Loucy (cell line): ENCODE results near the gene CSNK2A1.
A peak's percentile ranks its signal among the peaks of the same experiment; 100 is the strongest.
"Not testable (repeated sequence)": the region's sequence is repeated elsewhere in the genome, so short reads cannot be mapped to it uniquely, and the experiment has no call there.

Source experiments
- H2AFZ ChIP-seq: fragments of 200-600 bp; sonication (generic); 2 replicates; pipeline ENCODE4 v1.6.0; 2016; ENCODE audit warnings: antibody characterized with exemption, mild to moderate bottlenecking, low read length, moderate library complexity
- H3F3A ChIP-seq: fragments of 200-600 bp; 2 replicates; pipeline ENCODE4 v1.6.0; 2016; ENCODE audit warnings: antibody characterized with exemption, low read depth, mild to moderate bottlenecking
- H3K27me3 ChIP-seq: fragments of 200-600 bp; sonication (generic); 2 replicates; pipeline ENCODE4 v1.6.1; 2014; ENCODE audit warnings: low read length, mild to moderate bottlenecking; ENCODE audit not compliant: insufficient read depth, poor library complexity, severe bottlenecking
- H3K36me3 ChIP-seq: fragments of 200-600 bp; sonication (generic); 2 replicates; pipeline ENCODE4 v1.6.1; 2016; ENCODE audit warnings: low read length; ENCODE audit not compliant: insufficient read depth
- H3K4me1 ChIP-seq: fragments of 200-600 bp; sonication (generic); 2 replicates; pipeline ENCODE4 v1.5.1; 2014; ENCODE audit warnings: low read length, mild to moderate bottlenecking; ENCODE audit not compliant: insufficient read depth, poor library complexity, severe bottlenecking
- H3K4me2 ChIP-seq: fragments of 200-600 bp; sonication (generic); 2 replicates; pipeline ENCODE4 v1.6.0; 2014; ENCODE audit warnings: antibody characterized with exemption, low read length, low read depth, mild to moderate bottlenecking; ENCODE audit not compliant: poor library complexity, severe bottlenecking
- H3K4me3 ChIP-seq: fragments of 200-600 bp; sonication (generic); 2 replicates; pipeline ENCODE4 v1.5.1; 2014; ENCODE audit warnings: low read length, mild to moderate bottlenecking, mixed read lengths; ENCODE audit not compliant: poor library complexity, severe bottlenecking
- H3K79me2 ChIP-seq: fragments of 200-600 bp; sonication (generic); 2 replicates; pipeline ENCODE4 v1.6.1; 2014; ENCODE audit warnings: low read length; ENCODE audit not compliant: insufficient read depth
- H3K9ac ChIP-seq: fragments of 200-600 bp; sonication (generic); 2 replicates; pipeline ENCODE4 v1.6.0; 2014; ENCODE audit warnings: mild to moderate bottlenecking, low read depth, low read length, moderate library complexity; ENCODE audit not compliant: poor library complexity, severe bottlenecking
- H3K9me2 ChIP-seq: fragments of 200-600 bp; sonication (generic); replicated peaks from 2 replicates; pipeline ENCODE4 v1.6.1; 2016; ENCODE audit warnings: low read depth, low read length, mixed read lengths
- H3K9me3 ChIP-seq: fragments of 200-600 bp; sonication (generic); 2 replicates; pipeline ENCODE4 v1.6.1; 2014; ENCODE audit warnings: mild to moderate bottlenecking, antibody characterized with exemption, low read length, low read depth; ENCODE audit not compliant: insufficient read depth
- H4K20me1 ChIP-seq: fragments of 200-600 bp; sonication (generic); 2 replicates; pipeline ENCODE4 v1.6.0; 2014; ENCODE audit warnings: antibody characterized with exemption, low read length, mild to moderate bottlenecking; ENCODE audit not compliant: insufficient read depth, poor library complexity, severe bottlenecking
- EZH2phosphoT487 ChIP-seq: fragments of 200-600 bp; IDR thresholded peaks from 2 replicates; pipeline ENCODE4 v1.6.1; 2018; ENCODE audit warnings: antibody characterized with exemption, mild to moderate bottlenecking, moderate library complexity, borderline replicate concordance
- TF ChIP-seq, protein P1 (sequence below): fragments of 200-600 bp; sonication (generic); conservative IDR thresholded peaks from 2 replicates; pipeline ENCODE4 v1.5.1; 2014; ENCODE audit warnings: mild to moderate bottlenecking, antibody characterized with exemption, low read length

The CSNK2A1 gene

GRCh38 chr20:584161-584970, 40.8 kb upstream of the CSNK2A1 start:
- no peak overlapping the region for H3K4me3 ChIP-seq
- H3K36me3 ChIP-seq: no peaks in the 10 kb centered on the region
- H4K20me1 ChIP-seq: no peaks in the 10 kb centered on the region
- no peak overlapping the region for H3K4me2 ChIP-seq
- TF ChIP-seq, protein P1, sequence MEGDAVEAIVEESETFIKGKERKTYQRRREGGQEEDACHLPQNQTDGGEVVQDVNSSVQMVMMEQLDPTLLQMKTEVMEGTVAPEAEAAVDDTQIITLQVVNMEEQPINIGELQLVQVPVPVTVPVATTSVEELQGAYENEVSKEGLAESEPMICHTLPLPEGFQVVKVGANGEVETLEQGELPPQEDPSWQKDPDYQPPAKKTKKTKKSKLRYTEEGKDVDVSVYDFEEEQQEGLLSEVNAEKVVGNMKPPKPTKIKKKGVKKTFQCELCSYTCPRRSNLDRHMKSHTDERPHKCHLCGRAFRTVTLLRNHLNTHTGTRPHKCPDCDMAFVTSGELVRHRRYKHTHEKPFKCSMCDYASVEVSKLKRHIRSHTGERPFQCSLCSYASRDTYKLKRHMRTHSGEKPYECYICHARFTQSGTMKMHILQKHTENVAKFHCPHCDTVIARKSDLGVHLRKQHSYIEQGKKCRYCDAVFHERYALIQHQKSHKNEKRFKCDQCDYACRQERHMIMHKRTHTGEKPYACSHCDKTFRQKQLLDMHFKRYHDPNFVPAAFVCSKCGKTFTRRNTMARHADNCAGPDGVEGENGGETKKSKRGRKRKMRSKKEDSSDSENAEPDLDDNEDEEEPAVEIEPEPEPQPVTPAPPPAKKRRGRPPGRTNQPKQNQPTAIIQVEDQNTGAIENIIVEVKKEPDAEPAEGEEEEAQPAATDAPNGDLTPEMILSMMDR: no peak
- no peak for TF ChIP-seq EZH2phosphoT487
- H3K9ac ChIP-seq: no peak overlapping the region
- H3K9me2 ChIP-seq: no peaks in the 10 kb centered on the region
- no peaks in the 10 kb centered on the region for H3K79me2 ChIP-seq
- peaks cover 44% of the 10 kb centered on the region for H3K4me1 ChIP-seq
- H3K27me3 ChIP-seq: no peaks in the 10 kb centered on the region
- H2AFZ ChIP-seq: no peak overlapping the region
- H3K9me3 ChIP-seq: no peaks in the 10 kb centered on the region
- peaks cover 3% of the 10 kb centered on the region; the same call in 1 of the 2 replicates for H3F3A ChIP-seq

- Histone ChIP-seq H4K20me1 (no peaks in the 10 kb centered on the region), H3K9me3 (no peaks in the 10 kb centered on the region), H2AFZ (no peak overlapping the region), H3F3A (peaks cover 3% of the 10 kb centered on the region; the same call in 1 of the 2 replicates), H3K9me2 (no peaks in the 10 kb centered on the region), H3K4me2 (peak overlapping the region; percentile 14), H3K27me3 (no peaks in the 10 kb centered on the region), H3K79me2 (no peaks in the 10 kb centered on the region), H3K4me3 (no peak overlapping the region), H3K9ac (peak overlapping the region; percentile 26), H3K4me1 (peaks cover 54% of the 10 kb centered on the region), H3K36me3 (no peaks in the 10 kb centered on the region)
- TF ChIP-seq EZH2phosphoT487: no peak
- TF ChIP-seq, protein P1: no peak
These were observed 38.6 kb upstream of the CSNK2A1 start for GRCh38 chr20:582204-582603.

DNA sequence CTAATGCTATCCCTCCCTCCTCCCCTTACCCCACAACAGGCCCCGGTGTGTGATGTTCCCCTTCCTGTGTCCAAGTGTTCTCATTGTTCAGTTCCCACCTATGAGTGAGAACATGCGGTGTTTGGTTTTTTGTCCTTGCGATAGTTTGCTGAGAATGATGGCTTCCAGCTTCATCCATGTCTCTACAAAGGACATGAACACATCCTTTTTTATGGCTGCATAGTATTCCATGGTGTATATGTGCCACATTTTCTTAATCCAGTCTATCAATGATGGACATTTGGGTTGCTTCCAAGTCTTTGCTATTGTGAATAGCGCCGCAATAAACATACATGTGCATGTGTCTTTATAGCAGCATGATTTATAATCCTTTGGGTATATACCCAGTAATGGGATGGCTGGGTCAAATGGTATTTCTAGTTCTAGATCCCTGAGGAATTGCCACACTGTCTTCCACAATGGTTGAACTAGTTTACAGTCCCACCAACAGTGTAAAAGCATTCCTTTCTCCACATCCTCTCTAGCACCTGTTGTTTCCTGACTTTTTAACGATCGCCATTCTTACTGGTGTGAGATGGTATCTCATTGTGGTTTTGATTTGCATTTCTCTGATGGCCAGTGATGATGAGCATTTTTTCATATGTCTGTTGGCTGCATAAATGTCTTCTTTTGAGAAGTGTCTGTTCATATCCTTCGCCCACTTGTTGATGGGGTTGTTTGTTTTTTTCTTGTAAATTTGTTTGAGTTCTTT, 35.5 kb upstream of the CSNK2A1 start:
- not testable (repeated sequence) for H3K79me2 ChIP-seq, H3K36me3 ChIP-seq, H2AFZ ChIP-seq, H4K20me1 ChIP-seq, H3K4me2 ChIP-seq, H3K27me3 ChIP-seq, H3K9me3 ChIP-seq, H3K4me3 ChIP-seq, H3K9me2 ChIP-seq, H3K9ac ChIP-seq, H3F3A ChIP-seq
- peaks cover 64% of the 10 kb centered on the region for H3K4me1 ChIP-seq
